Bronchial epithelial cell (primary cell): ENCODE results near the gene FOXN3. TPM values are rescaled to one million over a fixed set of nuclear protein-coding genes. Genes with fewer than 3 reads are reported as not detected.

Experiments
- DNase-seq: peaks from one replicate; pipeline ENCODE4 v3.0.0-alpha.2; 2010; ENCODE audit warnings: low read depth
- FAIRE-seq: peaks from 2 replicates; lab custom pipeline; 2011; peaks lifted over from hg19 to GRCh38; lab: Jason Lieb, UNC
- H3K27me3 ChIP-seq: 2 replicates; pipeline ENCODE4 v1.5.1; 2011; ENCODE audit warnings: low read length; ENCODE audit not compliant: control insufficient read depth, insufficient read depth
- H3K36me3 ChIP-seq: 2 replicates; pipeline ENCODE4 v1.5.1; 2011; ENCODE audit warnings: low read length; ENCODE audit not compliant: control insufficient read depth, insufficient read depth
- H3K4me3 ChIP-seq: 2 replicates; pipeline ENCODE4 v1.5.1; 2011; ENCODE audit warnings: mild to moderate bottlenecking, low read depth, low read length, control low read depth
- total RNA-seq: library from RNA; depleted of rRNA; stranded (reverse); fragments of >200 nt; gene quantifications from 2 replicates; pipeline ENCODE4 v1.2.1, GENCODE V29; 2014
- TF ChIP-seq, protein P1 (sequence below): IDR thresholded peaks from 2 replicates; pipeline ENCODE4 v1.5.1; 2011; ENCODE audit warnings: mild to moderate bottlenecking, moderate library complexity, low read length, control low read depth, inconsistent platforms; ENCODE audit not compliant: insufficient read depth, severe bottlenecking

FOXN3 gene
- total RNA-seq, 1 donor from 2014 or later: 5.8 TPM

GRCh38 chr14:89131004-89131750 is 285.9 kb downstream of the FOXN3 start:
- DNase-seq (no peak), FAIRE-seq (no peak)
- Histone ChIP-seq H3K36me3 (no peaks in the 10 kb centered on the region), H3K27me3 (no peaks in the 10 kb centered on the region), H3K4me3 (no peak overlapping the region)
- TF ChIP-seq, protein P1, sequence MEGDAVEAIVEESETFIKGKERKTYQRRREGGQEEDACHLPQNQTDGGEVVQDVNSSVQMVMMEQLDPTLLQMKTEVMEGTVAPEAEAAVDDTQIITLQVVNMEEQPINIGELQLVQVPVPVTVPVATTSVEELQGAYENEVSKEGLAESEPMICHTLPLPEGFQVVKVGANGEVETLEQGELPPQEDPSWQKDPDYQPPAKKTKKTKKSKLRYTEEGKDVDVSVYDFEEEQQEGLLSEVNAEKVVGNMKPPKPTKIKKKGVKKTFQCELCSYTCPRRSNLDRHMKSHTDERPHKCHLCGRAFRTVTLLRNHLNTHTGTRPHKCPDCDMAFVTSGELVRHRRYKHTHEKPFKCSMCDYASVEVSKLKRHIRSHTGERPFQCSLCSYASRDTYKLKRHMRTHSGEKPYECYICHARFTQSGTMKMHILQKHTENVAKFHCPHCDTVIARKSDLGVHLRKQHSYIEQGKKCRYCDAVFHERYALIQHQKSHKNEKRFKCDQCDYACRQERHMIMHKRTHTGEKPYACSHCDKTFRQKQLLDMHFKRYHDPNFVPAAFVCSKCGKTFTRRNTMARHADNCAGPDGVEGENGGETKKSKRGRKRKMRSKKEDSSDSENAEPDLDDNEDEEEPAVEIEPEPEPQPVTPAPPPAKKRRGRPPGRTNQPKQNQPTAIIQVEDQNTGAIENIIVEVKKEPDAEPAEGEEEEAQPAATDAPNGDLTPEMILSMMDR: no peak

DNA sequence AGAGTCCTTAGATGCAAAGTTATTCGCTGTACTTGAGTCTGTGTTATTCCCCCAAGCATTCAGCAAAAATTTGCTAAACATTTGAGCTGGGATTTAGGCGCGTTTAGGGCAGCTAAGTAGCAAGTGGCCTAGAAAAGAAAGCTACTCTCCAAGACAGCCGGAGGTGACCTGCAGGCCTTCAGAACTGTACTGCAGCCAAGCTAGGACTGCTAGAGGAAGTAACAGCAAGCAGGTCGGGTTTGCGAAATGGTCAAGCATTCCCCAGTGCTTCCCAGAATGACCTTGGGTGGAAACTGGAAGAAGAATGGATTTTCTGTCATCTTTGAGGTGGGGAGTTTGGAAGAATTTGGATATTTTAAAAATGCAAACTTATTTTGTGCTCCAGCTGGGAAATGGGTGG is 287.5 kb downstream of the FOXN3 start:
- H3K27me3 ChIP-seq: no peaks in the 10 kb centered on the region
- H3K36me3 ChIP-seq: no peaks in the 10 kb centered on the region
- TF ChIP-seq, protein P1: no peak
- H3K4me3 ChIP-seq: no peak overlapping the region
- no peak for DNase-seq
- FAIRE-seq: no peak

DNA sequence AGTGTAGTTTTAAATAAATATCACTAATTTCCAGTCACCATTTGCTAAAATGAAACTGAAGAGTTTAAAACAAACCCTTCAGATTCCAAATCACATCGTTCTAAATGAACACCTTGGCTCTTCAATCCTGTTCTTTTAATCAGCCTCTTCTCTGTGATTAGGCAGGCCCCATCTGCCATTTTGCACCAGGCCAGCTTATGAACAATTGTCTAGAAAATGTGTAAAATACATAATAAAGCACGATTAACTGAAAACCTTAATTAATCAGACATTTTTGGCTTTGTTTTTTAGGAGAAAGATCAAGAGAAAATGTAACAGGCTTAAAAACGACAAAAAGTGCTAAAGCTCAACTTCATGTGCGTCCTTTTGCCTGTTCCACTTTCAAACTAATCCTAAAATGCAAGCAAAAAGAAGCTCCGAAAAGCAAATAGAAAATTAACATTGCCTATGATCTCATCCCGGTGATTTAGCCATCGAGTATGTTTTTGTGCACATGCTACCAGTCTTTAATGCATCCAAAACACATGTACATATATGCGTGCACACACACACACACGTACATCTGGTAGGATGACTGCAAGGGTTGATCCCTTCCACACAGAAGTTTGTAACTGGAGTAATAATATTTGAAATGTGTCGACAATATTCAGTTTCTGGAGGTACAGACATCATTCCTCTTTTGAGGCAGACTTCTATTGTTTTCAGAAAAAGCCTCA is 288.6 kb downstream of the FOXN3 start:
- FAIRE-seq (no peak), DNase-seq (no peak)

DNA sequence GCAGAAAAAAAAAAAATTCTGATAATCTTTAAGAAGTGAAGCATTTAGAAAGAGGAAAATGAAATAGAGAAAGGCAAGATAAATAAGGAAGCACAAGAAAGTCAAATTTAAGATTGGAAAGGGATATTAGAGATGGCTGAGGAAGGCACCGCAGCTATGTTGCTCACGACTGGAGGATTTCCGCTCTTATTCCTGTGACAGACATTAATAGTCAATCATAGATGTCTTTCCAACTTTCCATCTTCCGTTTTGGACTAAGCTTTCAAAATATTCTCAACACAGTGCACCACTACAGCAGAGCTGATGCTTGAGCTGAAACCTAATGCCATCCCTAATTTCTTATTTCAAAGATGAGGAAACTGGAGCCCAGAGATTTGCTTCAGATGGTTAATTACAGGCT is 290.6 kb downstream of the FOXN3 start:
- Histone ChIP-seq H3K4me3 (no peak overlapping the region), H3K27me3 (peaks cover 2% of the 10 kb centered on the region), H3K36me3 (no peaks in the 10 kb centered on the region)
- FAIRE-seq (no peak), DNase-seq (no peak)
- TF ChIP-seq, protein P1: no peak

More for the DNA sequence above, 288.6 kb downstream of the FOXN3 start:
- no peaks in the 10 kb centered on the region for H3K27me3 ChIP-seq
- H3K4me3 ChIP-seq: no peak overlapping the region
- H3K36me3 ChIP-seq: no peaks in the 10 kb centered on the region
- TF ChIP-seq, protein P1: no peak

DNA sequence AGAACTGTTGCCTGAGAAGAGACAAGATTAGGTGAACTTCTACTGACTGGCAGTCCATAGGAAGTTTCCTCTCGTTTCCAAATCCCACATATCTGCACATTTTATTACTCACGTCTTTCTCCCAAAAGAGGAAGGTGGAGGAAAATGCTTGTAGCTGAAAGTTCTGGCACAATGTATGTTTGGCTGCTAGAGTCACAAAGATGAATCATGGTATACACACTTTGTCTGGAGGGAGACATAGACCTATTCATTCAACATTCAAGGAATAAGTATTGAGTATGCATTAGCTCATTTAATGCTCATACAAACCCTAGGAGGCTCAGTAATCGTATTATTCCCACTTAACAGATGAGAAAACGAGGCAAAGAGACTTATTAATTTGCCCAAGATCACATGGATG is 291.8 kb downstream of the FOXN3 start:
- Histone ChIP-seq H3K4me3 (no peak overlapping the region), H3K27me3 (peaks cover 2% of the 10 kb centered on the region), H3K36me3 (no peaks in the 10 kb centered on the region)
- DNase-seq (no peak), FAIRE-seq (no peak)
- TF ChIP-seq, protein P1: no peak
